Hepatic stellate cell (primary cell): ENCODE results near the gene SCGN.

Experiments
- DNase-seq: peaks from one replicate; pipeline ENCODE4 v3.0.0; 2011; ENCODE audit warnings: low spot score

SCGN gene

DNA sequence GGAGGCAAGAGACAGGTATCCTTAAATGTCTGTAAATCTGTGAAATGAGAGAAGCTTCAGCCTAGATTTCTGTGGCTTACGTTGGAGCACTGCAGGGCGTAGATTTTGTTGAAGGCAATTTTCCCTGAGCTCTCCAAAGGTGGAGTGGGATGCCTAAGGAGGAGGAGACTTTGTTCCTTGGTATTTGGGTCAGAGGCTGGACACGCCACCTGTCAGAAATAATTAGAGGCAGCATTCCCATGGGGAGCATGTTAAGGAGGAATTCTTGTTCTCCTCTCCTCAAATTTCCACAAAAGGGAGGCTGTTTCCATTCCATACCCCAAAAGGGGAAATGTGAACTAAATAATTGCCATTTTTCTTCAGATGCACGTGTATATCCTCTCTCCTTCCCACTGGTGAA lies 11.1 kb upstream of the SCGN start:
- DNase-seq = no peak

DNA sequence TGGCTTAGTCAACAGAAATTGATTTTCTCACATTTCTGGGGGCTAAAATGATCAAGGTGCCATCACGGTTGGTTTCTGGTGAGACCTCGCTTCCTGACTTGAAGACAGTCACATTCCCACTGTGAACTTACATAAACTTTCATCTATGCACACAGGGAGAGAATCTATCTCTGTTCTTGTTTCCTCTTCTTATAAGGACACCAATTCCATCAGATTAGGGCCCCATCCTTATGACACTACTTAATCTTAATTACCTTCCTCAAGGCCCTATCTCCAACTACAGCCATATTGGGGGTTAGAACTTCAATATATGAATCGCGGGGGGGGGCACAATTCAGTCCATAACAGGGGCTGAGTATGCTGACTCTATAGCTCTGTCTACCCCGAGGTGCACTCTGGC lies 10.6 kb upstream of the SCGN start:
- no peak for DNase-seq

DNA sequence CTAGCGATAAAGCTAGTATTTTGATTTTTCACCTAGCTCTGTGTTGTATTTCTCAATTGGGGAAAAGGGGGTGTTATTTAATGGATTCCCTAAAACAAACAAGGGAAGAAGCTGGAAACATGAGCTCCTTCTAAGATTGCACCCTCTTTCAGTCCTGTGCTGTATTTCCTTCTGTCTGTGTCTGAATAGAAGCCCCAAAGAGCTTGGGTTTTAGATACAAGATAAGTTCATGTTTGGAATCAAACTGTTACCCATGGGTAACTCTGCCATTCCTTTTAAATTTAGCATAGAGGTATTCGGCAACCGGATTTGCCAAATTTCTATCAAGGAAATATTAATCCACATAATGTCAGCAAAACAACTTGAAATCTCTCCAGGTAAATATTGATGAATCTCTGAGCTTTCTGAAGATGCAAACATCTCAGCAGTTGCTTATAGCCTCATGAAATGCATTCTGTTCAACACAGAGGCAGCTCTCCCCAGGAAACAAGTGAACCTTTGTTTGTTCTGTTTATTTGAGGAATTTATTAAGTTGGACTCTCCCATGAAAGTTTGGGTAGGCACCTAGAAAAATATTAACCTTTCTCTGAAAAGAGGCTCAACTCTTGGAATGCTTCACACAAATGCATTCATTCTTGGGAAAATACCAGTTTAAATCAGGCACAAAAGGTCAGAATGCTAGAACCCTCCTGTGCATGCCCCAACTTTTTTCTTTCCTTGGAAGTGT lies 9.9 kb upstream of the SCGN start:
- no peak for DNase-seq

DNA sequence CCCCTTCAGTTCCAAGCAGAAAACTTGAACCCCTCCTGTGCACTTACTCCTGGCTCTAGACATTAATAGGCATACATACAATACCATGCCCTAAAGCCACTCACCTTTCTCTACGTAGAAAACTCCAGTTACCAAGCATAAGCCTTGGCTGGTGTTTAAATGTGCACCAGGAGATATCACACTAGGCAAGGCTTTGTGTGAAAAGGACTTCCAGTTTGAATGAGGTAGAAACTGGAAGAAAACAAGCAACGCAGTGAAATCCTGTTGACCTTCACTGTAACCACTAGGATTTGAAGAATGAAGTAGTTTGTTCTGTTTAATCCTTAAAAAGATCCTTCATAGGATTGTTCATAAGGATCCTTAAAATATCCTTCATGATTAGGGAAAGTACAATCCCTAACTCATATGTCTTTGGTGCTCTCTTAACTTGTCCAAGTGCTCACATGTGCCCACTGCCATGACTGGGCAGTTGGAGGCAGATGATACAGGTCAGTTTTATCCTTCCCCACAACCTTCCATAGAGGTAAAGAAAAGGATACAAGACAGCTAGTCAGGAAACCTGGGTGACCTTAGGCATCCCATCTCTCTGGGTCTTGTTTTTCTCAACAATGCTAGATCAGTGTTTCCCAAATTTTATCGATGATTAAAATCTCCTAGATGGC lies 9.2 kb upstream of the SCGN start:
- DNase-seq = no peak

DNA sequence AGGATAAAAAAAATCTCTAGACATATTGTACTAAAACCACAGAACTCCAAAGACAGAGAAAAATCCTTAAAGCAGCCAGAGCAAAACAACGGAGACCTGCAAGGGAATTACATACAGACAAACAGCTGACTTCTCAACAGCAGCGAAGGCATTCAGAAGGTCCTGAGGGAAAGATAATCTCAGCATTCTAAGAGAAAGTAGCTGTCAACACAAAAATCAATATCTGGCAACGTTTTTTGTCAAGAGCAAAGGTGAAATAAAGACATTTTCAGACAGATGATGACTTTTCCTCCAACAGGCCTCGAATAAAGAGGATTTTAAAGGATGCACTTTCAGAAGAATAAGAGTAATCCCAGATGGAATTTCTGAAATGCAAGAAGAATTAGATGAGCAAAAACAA lies 6.1 kb upstream of the SCGN start:
- no peak for DNase-seq

DNA sequence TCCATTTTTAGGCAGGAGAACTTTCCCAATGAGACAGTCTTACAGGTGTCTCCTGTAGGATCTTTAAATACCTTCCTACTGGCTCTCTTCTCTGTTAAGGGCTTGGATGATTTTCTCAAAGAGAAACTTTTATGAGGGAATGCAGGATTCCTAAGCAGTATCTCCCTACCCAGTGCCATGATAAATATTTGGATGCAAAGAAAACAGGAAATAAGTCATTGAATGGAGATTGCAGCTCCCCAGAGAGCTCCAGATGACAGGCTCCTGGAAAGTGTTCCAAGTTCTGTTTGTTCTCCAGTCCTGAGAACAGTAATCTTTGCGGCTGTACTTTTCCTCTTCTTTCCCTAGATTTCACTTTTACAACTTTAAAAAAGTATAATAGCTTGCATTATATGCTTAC lies 2.4 kb upstream of the SCGN start:
- no peak for DNase-seq

DNA sequence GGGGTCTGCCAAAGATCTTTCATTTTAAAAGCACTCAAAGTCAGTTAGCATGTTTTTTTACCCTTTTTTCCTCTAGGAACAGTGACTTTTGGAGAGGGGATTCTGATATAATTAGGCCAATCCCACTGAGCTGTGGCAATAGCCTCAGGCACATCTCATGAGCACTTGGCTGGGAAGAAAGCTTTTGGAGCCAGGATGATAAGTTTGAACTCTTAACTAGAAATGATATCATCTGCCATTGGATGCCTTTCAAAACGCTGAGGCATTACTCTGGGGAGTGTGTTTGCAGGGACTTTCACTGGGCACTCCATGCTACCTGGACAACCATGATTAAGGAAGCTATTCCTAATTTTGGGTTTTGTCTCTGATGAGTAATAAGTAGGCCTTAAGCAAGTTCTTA lies 3.7 kb downstream of the SCGN start:
- DNase-seq = no peak

DNA sequence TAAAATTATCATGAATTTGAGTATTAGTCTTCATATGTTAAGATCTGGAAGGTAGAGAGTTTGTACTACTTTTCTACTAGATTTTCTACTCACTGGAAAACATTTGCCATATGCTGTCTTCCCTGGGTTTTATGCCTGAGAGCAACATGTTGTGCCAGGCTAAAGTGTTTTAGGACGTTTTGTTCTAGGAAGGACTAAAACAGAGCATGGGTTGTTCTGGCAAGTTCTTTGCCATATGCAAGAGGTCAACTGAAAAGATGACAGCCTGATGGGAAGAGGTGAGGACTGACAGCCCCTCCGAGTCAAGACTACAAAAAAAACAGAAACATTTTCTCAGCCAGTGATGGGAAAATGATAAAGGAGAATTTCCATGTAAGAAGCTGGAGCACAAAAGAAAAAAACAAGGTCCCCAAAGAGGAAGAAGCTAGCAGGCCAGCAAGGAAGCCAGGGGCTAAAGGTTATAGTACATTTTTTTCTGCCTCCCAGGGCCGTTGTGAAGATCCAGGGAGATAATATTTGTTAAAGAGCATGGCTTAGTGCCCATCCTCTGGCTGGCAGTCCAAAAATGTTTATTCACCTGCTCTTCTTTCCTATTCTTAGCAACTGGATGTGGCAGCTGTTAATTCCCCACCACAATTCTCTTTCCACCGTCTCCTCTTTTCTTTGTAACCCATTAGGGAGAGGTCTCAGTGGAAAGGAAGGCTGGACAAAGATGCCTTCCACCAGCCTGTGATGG lies 7.8 kb downstream of the SCGN start:
- DNase-seq = no peak

DNA sequence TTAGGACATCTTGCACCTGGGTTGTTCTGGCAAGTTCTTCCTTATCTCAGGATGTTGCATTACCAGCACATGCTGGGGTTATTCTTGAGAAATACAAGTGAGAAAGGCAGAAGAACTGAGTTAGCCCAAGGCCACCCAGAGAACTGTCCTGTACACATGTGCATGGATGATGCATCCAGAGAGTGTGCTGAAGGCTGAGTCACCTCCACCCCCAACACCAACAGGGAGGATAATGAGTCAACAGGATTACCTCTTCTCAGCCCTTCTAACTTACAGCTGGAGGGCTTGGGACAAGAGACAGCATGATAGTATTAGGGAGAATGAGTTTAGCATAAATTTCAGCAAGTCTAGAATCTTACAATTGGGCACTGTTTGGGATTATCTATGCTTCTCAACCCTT lies 8.5 kb downstream of the SCGN start:
- DNase-seq = no peak

DNA sequence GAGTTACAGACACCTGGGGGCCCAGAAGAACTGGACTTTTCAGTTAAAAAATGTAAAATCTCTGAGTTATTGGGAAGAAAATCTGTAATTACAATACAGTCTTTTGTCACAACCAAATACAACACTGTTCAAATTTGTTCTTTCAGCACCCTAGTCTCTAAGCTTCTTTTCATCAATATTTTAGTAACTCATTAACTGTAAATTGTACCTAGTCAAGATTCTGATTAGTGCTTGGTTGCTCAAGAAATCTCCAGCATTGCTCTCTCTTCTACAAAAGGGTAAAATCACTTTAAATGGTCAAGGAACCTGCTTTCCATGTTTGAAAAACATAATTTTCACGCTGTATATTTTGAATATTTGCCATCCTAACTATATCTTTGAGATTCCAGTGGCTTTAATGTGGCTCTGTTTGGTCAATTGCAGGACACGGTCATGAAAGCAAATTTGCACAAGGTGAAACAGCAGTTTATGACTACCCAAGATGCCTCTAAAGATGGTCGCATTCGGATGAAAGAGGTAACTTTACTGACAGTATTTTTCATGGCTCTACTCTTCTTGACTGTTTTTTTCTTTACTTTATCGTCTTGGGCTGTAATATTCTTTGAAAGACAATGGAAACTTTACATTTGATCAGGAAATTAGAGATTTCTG lies 9.2 kb downstream of the SCGN start:
- DNase-seq = no peak

DNA sequence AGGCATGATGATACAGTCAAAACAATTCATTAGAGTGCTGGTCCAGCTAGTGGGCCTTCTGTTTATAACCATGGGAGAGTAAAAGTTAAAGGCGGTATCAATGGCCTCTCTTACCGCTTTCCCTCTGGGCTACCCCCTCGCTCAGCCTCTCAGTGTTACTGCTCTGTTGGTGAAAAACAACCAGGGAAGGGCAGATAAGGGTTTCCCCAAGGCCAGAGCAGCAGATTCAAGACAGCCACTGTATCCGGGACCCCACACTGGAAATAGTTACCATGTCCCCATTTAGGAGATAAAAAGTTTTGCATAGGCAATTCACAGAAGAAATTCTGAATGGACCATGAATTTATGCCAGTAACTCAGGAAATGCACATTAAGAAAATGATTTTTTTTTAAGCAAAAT lies 13.4 kb downstream of the SCGN start:
- no peak for DNase-seq

DNA sequence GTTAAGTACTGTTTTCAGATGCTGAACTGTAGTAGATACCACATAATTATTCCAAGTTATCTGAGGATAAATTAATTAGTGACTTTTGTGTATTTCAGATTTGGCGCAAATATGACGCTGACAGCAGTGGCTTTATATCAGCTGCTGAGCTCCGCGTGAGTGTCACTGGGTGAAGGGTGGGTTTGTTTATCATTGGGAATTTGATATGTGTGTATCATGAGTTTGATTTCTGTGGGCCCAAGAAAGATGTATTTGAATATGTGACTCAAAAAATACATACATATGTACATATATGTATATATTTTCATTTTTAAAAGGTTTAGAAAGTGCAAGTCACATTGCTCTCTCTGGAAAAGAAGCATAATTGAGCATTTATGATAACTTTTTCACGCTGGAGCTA lies 17.4 kb downstream of the SCGN start:
- DNase-seq = no peak

DNA sequence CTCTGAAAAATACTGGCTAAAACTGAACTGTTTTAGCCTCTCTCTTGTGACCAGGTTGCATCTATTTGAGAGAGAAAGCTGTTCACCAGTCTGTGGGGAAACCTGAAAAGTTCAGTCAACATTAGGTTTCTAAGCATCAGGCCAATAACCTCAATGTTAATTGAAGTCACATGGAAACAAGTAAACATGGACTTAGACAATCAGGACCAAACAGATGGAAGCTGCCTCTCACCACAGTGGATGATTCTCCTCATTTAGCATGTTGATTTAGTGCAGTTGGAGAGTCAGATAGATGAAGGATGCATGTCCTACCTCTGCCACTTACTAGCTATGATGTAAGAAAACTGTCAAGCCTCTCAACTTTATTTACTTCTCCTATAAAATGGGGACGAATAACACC lies 18.2 kb downstream of the SCGN start:
- no peak for DNase-seq

DNA sequence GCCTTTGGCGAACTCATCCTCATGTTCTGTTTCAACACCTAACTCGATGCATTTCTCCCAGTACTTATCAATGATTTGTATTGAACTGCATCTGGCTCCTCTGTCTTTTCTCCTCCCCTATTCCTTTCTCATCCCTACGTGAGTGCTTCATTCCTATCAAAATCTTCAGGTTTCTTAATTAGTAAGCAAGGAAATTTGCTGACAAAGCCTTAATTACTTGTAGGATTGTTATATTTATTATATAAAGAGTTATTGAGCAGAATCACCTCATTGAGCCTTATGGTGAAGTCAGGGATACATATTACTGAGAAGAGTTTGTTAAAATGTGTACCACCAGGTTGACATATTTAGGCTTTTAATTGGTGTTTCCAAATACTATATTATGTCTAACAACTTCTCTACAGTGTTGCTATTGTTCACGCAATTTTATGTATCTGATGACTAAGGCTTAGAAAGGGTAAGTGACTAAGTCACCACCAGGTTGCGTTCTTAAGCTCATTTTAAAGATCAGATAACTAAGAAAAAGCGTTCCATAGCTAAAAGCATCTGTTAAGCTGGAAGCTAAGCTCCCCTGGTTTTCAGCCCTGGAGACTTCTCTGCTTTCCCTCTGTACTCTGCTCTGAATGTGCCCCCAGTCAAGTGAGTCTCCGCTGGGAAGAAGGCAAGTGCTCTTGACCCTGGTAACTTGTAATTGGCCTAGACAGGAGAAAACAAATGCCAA lies 18.9 kb downstream of the SCGN start:
- DNase-seq = no peak

DNA sequence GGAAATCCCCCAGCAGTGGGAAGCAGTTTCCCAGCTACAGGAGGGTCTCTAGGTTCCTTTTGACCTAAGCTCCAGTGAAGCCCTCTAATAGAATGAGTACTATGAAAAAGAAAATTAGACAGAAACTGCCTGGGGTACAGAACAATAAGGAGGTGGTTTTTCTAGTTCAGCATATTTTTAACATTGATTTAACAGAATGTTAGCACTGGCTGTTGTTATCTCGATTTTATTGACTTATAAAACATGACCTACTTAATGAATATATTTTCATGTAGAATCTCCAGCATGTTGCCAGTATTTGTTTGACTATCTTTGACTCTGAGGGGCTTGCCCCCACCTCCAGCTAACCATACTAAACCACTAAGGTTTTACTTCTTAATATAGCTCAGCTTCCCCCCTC lies 19.6 kb downstream of the SCGN start:
- no peak for DNase-seq

DNA sequence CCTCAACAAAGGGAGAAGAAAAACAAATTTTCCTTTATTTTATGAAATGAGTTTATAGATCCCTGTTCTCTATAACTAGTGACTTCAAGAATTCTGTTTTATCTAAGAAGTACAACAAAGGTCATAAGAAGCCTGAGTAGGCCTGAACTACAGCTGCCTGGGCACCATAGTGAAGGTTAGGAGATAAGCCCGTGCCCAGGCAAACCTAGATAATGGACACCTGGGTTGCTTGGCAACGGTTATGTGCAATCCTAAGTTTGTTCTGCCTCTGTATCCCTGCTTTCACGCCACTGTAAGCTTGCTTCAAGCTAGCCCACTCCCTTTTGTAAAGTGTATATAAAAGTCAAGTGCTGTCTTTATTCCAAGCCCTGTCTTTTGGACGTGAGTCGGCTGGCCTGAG lies 23.2 kb downstream of the SCGN start:
- DNase-seq = no peak

DNA sequence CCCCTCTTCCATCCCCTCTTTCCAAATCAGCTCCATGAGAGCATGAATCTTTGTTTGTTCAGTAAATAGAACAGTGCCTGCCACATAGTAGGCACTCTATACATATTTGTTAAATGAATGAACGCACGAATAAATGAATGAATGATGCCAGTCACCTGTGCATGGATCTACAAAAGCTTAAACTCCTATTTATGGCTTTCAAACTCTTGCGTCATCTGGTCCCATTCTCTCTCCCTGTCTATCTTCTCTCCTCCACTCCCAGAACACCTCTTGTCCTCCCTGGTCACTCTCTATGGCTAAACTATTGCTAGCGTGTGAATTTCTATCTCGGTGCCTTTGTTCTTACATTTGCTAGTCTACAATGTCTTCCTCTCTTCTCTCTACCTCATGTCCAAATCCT lies 24.8 kb downstream of the SCGN start:
- DNase-seq = no peak

DNA sequence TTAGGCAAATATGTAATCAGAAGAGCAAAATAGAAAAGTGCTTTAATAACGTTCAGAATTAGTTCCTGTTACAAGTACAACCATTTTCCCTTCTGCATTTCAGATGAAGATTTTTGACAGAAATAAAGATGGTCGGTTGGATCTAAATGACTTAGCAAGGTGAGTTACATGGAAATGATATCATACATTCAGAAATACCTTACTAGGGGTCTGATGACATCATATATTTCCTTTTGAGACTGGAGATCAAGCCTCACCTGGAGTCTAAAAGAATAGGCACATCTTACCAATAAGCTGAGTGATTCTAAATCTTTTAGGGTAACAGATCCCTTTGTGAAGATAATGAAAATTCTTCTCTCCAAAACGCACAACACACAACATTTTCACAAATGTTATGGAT lies 29.8 kb downstream of the SCGN start:
- no peak for DNase-seq

DNA sequence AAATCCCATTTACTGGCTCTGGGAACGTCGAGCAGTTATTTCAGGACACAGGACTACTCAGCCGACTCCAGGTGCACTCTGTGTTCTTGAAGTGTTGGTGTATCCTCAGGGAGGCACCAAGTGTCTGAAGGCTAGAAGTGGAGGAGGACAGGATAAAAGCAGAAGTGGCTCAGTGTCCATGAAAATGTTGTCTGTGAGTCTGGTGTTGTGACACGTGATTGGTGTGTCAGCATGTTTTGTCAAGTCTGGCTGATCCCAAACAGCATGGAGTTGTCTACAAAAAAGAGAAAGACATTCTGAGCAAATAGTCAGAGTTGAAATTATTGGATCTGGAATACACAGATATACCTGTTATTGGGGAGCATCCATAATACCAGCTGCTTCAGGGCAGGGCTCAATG lies 30.3 kb downstream of the SCGN start:
- DNase-seq = no peak

DNA sequence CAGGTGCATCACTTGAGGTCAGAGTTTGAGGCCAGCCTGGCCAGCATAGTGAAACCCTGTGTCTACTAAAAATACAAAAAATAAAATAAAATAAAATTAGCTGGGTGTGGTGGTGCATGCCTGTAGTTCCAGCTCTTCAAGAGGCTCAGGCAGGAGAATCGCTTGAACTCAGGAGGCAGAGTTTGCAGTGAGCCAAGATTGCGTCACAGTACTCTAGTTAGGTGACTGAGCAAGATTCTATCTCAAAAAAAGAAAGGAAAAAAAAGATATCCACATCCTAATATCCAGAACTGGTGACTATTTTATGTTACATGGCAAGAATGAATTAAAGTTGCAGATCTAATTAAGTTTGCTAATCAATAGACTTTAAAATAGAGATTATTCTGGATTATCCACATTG lies 32.5 kb downstream of the SCGN start:
- no peak for DNase-seq

DNA sequence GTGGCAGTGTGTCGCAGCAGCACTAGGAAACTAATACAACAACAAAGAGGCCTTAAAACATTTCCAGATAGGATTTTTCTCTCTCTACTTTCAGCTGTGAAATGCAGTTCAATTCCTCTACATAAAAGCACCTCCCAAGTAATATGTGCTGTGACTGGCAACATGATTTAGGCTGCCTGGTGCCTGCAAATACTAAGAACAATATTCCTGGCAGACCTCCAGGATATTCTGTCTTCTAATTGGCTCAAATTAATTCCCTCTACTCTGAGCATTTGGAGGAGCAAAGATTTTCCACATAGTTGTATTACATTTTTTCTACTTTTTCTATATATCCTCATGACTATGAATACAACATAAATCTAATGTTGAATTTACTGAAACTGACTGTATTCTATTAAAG lies 33.2 kb downstream of the SCGN start:
- DNase-seq = no peak

DNA sequence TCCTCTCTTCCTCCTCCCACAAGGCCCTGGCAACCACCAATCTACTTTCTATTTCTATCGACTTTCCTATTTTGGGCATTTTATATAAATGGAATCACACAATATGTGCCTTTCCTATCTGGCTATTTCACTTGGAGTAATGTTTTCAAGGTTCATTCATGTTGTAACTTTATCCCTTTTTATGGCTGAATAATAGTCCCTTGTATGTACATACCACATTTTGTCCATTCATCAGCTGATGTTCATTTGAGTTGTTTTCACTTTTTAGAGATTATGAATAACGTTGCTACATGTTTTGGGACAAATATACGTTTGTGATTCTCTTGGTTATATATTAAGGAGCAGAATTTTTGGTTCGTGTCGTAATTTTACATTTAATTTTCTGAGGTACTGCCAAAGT lies 33.9 kb downstream of the SCGN start:
- no peak for DNase-seq
